T-cell (primary cell): ENCODE measurements around the gene SNPH. TPM values are rescaled to one million over a fixed set of nuclear protein-coding genes. Genes with fewer than 3 reads are reported as not detected.
"Not testable (repeated sequence)": the region's sequence is repeated elsewhere in the genome, so short reads cannot be mapped to it uniquely, and the experiment has no call there.

Experiments used
- ATAC-seq, 4 experiments: fragments of 200-7000 bp in 3 of 4; fragments of 150-1000 bp in 1 of 4; cut with Tn5 transposase; replicated peaks in 1 of 4; 1 replicate in 3 of 4; 2 replicates in 1 of 4; pipeline ENCODE4 v1.10.0; 2021; ENCODE audit warnings: moderate library complexity in 3 of 4, mild to moderate bottlenecking in 2 of 4, moderate number of reproducible peaks in 1 of 4
- CTCF ChIA-PET, 2 donors: fragments of 300-600 bp; sonication (Branson Sonifier 250); formaldehyde crosslinking; loops; one replicate each; lab custom pipeline; 2022; ENCODE audit warnings: antibody characterized with exemption in 2 of 2; lab: Charles Lee
- POLR2A ChIA-PET, 2 donors: fragments of 300-600 bp; sonication (Branson Sonifier 250); formaldehyde crosslinking; loops; one replicate each; lab custom pipeline; 2022; ENCODE audit warnings: antibody characterized with exemption in 2 of 2; lab: Charles Lee
- DNase-seq, 35 experiments: peaks; one replicate each; pipeline versions ENCODE4 v3.0.0 to v3.0.0-alpha.2; 2013 to 2023
- H3K27ac ChIP-seq: one replicate; pipeline ENCODE4 v1.5.1; 2013; ENCODE audit warnings: low read length
- H3K27me3 ChIP-seq, 2 experiments: replicated peaks in 1 of 2; 1 replicate in 1 of 2; 2 replicates in 1 of 2; pipeline versions ENCODE4 v1.6.1 to v1.7.0; 2013; ENCODE audit warnings: low read length in 1 of 2, mixed read lengths in 1 of 2; ENCODE audit not compliant: control insufficient read depth in 2 of 2, insufficient read depth in 2 of 2; ENCODE audit errors: extremely low read depth in 1 of 2
- H3K36me3 ChIP-seq, 2 donors: 1 replicate in 1 of 2; 2 replicates in 1 of 2; pipeline versions ENCODE4 v1.6.1 to v1.7.0; 2013; ENCODE audit warnings: low read length in 1 of 2; ENCODE audit not compliant: control insufficient read depth in 2 of 2, insufficient read depth in 1 of 2; ENCODE audit errors: extremely low read depth in 1 of 2
- H3K4me1 ChIP-seq, 2 experiments: 1 replicate in 1 of 2; 2 replicates in 1 of 2; pipeline versions ENCODE4 v1.6.1 to v1.7.0; 2013; ENCODE audit warnings: low read length in 2 of 2, mixed read lengths in 1 of 2; ENCODE audit not compliant: insufficient read depth in 2 of 2, control insufficient read depth in 1 of 2; ENCODE audit errors: extremely low read depth in 1 of 2
- H3K4me3 ChIP-seq, 2 donors: 1 replicate in 1 of 2; 2 replicates in 1 of 2; pipeline versions ENCODE4 v1.5.1 to v1.7.0; 2013; ENCODE audit warnings: mild to moderate bottlenecking in 2 of 2, low read length in 1 of 2, moderate library complexity in 1 of 2; ENCODE audit not compliant: control insufficient read depth in 1 of 2; ENCODE audit errors: extremely low read depth in 1 of 2
- H3K9me3 ChIP-seq: 2 replicates; pipeline ENCODE4 v1.7.0; 2013
- H3K27ac Mint-ChIP-seq, 2 donors: one replicate each; pipeline ENCODE4 v1.8.0; 2020 to 2021; ENCODE audit warnings: mild to moderate bottlenecking in 2 of 2, mixed read lengths in 2 of 2
- H3K27me3 Mint-ChIP-seq, 2 donors: one replicate each; pipeline ENCODE4 v1.8.0; 2021 to 2022; ENCODE audit warnings: mixed read lengths in 2 of 2
- H3K36me3 Mint-ChIP-seq: one replicate; pipeline ENCODE4 v1.8.0; 2021; ENCODE audit warnings: mixed read lengths
- H3K4me1 Mint-ChIP-seq, 3 donors: one replicate each; pipeline ENCODE4 v1.8.0; 2020 to 2022; ENCODE audit warnings: mixed read lengths in 3 of 3, mild to moderate bottlenecking in 1 of 3
- H3K4me3 Mint-ChIP-seq, 3 donors: one replicate each; pipeline ENCODE4 v1.8.0; 2020 to 2022; ENCODE audit warnings: mild to moderate bottlenecking in 3 of 3, mixed read lengths in 3 of 3, moderate library complexity in 3 of 3
- H3K9me3 Mint-ChIP-seq, 3 donors: one replicate each; pipeline ENCODE4 v1.8.0; 2020 to 2022; ENCODE audit warnings: mixed read lengths in 3 of 3
- WGBS: methylation state at CpG from one replicate; pipeline ENCODE4 v1.1.5; 2013; ENCODE audit warnings: missing lambda C conversion rate; ENCODE audit not compliant: insufficient coverage; 5-methylcytosine and 5-hydroxymethylcytosine counted together
- total RNA-seq, 35 experiments: library from RNA in 6 of 35; stranded (reverse) in 6 of 35; fragments of 120-200 nt in 1 of 35; gene quantifications; one replicate each; pipeline versions ENCODE4 v1.2.1 to v1.2.4 and lab custom pipeline; 2013 to 2026

SNPH gene, protein sequence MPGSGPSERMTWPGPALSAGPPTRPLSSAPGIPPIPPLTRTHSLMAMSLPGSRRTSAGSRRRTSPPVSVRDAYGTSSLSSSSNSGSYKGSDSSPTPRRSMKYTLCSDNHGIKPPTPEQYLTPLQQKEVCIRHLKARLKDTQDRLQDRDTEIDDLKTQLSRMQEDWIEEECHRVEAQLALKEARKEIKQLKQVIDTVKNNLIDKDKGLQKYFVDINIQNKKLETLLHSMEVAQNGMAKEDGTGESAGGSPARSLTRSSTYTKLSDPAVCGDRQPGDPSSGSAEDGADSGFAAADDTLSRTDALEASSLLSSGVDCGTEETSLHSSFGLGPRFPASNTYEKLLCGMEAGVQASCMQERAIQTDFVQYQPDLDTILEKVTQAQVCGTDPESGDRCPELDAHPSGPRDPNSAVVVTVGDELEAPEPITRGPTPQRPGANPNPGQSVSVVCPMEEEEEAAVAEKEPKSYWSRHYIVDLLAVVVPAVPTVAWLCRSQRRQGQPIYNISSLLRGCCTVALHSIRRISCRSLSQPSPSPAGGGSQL
- total RNA-seq = 10 to 100 TPM; 12.9 to 29.8 (median 23.4) TPM
- 7.4 TPM for total RNA-seq (2013)
- 4.4 to 76.9 (median 39.0) reads per million in 29 experiments for total RNA-seq (lab: John Stamatoyannopoulos, UW)

DNA sequence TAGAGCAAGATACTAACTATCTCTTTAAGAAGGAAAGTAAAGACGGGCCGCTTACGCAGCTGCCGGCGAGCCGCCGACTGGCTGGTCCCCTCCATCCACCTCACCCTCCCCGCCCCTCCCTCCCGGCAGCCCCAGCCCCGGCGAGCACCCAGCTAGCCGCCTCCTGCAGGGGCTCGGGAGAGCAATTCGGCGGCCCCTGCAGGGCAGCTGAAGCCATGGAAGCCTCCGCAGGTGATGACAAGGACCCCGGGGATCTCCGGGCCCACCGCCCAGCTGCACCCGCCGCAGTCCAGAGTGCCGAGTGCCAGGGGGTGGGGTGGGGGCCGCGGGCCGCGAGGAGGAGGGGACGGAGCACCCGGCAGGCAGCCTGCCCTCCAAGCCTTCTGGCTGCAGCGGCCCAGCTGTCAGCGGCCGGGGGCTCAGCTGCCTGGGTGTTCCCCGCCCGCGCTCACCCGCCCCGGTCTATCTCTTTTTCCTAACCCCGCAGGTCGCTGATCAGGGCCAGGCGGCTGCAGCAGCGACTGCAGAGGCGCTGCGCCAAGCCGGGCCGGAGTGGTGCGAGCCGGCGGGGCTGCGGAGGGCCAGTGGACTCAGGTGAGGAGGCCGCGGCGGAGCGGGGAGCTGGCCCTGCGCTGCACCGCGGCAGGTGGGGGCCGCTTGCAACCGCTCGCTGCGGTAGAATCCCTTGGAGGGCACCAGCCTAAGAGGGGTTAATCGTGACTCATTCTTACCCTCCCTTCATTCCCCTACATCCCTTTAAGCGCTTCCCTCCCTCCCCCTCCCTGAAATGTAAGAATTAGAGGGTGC lies at the start of gene SNPH:
Gene SNPH, plus strand, starts transcription at position 128 of the 807 bp plus-strand sequence. CDS start 29,946 bp downstream, outside the sequence.
- CTCF ChIA-PET = interaction anchor here in 1 of 2 donors (0.6 to 1.1 kb wide), 3 partner anchors 12 to 148 kb away, joined by 3 read pairs; no protein-coding TSS in a partner anchor
- Mint-ChIP-seq H3K27me3 (no peaks in the 10 kb centered on the region), H3K27ac (peak within 1 kb of the TSS; percentile 96 to 98), H3K36me3 (peaks cover 3% of the 10 kb centered on the region), H3K4me3 (peak within 1 kb of the TSS; percentile 85 to 90 (median 86)), H3K9me3 (no peaks in the 10 kb centered on the region), H3K4me1 (peaks cover 70 to 76% (median 71%) of the 10 kb centered on the region in 3 donors)
- Histone ChIP-seq H3K27ac (peak within 1 kb of the TSS; percentile 77), H3K36me3 (peaks cover 0 to 3% of the 10 kb centered on the region in 2 donors), H3K4me3 (peak within 1 kb of the TSS; percentile 58 to 61), H3K27me3 (no peaks in the 10 kb centered on the region), H3K9me3 (no peaks in the 10 kb centered on the region), H3K4me1 (peaks cover 8 to 42% of the 10 kb centered on the region in 2 experiments)
- under 1% methylated on average over 48 of the region's 61 CpGs for WGBS
- ATAC-seq (peak; percentile 91 to 93 (median 92)), DNase-seq (peak; percentile 44 to 84 (median 68))
- POLR2A ChIA-PET = interaction anchor here in 1 of 2 donors (0.6 to 0.7 kb wide), 3 partner anchors 34 to 493 kb away, joined by 3 to 5 read pairs (median 4); no protein-coding TSS in a partner anchor

DNA sequence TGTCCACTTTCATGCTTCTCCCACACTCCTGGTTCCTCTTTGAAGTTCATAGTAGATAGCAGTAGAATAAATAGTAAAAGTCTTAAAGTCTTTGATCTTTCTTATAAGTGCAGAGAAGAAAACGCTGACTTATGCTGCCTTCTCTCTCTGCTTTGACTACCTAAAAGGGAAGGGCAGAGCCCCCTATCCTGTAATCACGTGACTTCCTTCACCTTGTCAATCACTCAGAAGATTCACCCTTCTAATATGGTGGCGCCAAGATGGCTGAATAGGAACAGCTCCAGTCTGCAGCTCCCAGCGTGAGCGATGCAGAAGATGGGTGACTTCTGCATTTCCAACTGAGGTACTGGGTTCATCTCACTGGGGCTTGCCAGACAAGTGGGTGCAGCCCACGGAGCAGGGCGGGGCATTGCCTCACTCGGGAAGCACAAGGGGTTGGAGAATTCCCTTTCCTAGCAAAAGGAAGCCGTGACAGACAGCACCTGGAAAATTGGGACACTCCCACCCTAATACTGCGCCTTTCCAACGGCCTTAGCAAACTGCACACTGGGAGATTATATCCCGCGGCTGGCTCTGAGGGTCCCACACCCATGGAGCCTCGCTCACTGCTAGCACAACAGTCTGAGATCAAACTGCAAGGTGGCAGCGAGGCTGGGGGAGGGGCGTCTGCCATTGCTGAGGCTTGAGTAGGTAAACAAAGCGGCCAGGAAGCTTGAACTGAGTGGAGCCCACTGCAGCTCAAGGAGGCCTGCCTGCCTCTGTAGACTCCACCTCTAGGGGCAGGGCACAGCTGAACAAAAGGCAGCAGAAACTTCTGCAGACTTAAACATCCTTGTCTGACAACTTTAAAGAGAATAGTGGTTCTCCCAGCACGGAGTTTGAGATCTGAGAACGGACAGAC lies 49.3 kb upstream of the SNPH start:
- peaks cover 38 to 50% (median 50%) of the 10 kb centered on the region in 3 donors for H3K4me1 Mint-ChIP-seq
- H3K36me3 ChIP-seq, H3K27me3 ChIP-seq, H3K9me3 Mint-ChIP-seq, H3K4me3 ChIP-seq, ATAC-seq, H3K36me3 Mint-ChIP-seq, H3K27ac ChIP-seq, H3K9me3 ChIP-seq, POLR2A ChIA-PET: not testable (repeated sequence)
- peaks cover 6 to 24% of the 10 kb centered on the region in 2 experiments for H3K4me1 ChIP-seq
- CTCF ChIA-PET = interaction anchor here in 1 of 2 donors (0.6 kb wide), 1 partner anchor 293 kb away, joined by 3 read pairs; no protein-coding TSS in a partner anchor
- 80% methylated on average over 11 of the region's 19 CpGs for WGBS
- peak in 14 of 35 experiments; percentile 12 to 59 (median 29) for DNase-seq
- H3K27me3 Mint-ChIP-seq = peaks cover 5 to 13% of the 10 kb centered on the region in 2 donors
- peak overlapping the region; percentile 74 to 85 for H3K27ac Mint-ChIP-seq
- H3K4me3 Mint-ChIP-seq = peak overlapping the region in 1 of 3 donors; percentile 66

DNA sequence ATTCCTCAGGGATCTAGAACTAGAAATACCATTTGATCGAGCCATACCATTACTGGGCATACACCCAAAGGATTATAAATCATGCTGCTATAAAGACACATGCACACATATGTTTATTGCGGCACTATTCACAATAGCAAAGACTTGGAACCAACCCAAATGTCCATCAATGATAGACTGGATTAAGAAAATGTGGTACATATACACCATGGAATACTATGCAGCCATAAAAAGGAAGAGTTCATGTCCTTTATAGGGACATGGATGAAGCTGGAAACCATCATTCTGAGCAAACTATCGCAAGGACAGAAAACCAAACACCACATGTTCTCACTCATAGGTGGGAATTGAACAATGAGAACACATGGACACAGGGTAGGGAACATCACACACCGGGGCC lies 43.3 kb upstream of the SNPH start:
- H3K9me3 ChIP-seq, H3K36me3 ChIP-seq, H3K9me3 Mint-ChIP-seq, H3K27ac ChIP-seq, DNase-seq, H3K4me3 Mint-ChIP-seq, ATAC-seq, CTCF ChIA-PET, H3K27ac Mint-ChIP-seq, POLR2A ChIA-PET, H3K4me3 ChIP-seq, H3K36me3 Mint-ChIP-seq: not testable (repeated sequence)
- WGBS = no CpG with 5 or more reads among the region's 4 CpGs
- Mint-ChIP-seq H3K27me3 (peaks cover 0 to 10% of the 10 kb centered on the region in 2 donors), H3K4me1 (peaks cover 11 to 29% (median 13%) of the 10 kb centered on the region in 3 donors)
- peaks cover 4 to 13% of the 10 kb centered on the region in 2 experiments for H3K27me3 ChIP-seq
- H3K4me1 ChIP-seq = peaks cover 4 to 16% of the 10 kb centered on the region in 2 experiments

DNA sequence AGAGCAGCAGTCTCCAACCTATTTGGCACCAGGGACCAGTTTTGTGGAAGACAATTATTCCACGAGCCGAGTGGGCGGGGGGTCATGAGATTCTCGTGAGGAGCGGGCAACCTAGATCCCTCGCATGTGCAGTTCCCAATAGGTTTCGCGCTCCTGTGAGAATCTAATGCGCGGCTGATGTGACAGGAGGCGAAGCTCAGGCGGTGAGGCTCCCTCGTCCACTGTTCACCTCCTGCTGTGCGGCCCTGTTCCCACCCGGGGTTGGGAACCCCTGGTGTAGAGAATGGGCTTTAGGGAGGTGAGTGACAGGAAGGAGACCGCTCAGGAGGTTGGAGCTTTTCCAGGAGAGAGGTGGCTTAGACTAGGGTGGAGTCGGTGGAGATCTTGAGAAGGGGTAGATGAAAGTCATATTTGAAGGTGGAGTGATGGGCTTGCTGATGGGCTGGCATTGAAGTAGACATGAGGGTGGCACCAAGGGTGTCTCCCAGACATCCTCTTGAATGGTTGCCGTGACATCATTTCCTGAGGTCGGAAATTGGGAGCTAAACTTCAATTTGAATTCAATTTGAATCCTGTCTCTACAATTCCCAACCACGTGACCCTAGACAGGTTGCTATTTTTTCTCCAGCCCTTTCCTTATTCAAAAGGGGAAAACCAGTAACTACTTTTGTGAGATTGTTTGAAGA lies 41.7 kb upstream of the SNPH start:
- no peaks in the 10 kb centered on the region for H3K36me3 ChIP-seq
- DNase-seq (peak in 2 of 35 experiments; percentile 8 to 39), ATAC-seq (no peak)
- H3K4me3 Mint-ChIP-seq = peak overlapping the region; percentile 1 to 86 (median 62)
- no peak overlapping the region for H3K27ac ChIP-seq
- H3K4me1 ChIP-seq = peaks cover 4 to 16% of the 10 kb centered on the region in 2 experiments
- peak overlapping the region in 1 of 2 donors; percentile 55 for H3K27ac Mint-ChIP-seq
- peaks cover 3 to 9% of the 10 kb centered on the region in 2 donors for H3K27me3 Mint-ChIP-seq
- H3K4me1 Mint-ChIP-seq = peaks cover 9 to 23% (median 11%) of the 10 kb centered on the region in 3 donors
- no peaks in the 10 kb centered on the region for H3K36me3 Mint-ChIP-seq
- ChIA-PET CTCF (no interaction called here), POLR2A (no interaction called here)
- H3K4me3 ChIP-seq = no peak overlapping the region
- H3K9me3 ChIP-seq = no peaks in the 10 kb centered on the region
- 91% methylated on average over 19 of the region's 20 CpGs for WGBS
- H3K27me3 ChIP-seq = peaks cover 14 to 16% of the 10 kb centered on the region in 2 experiments
- H3K9me3 Mint-ChIP-seq = peaks cover 0 to 4% (median 0%) of the 10 kb centered on the region in 3 donors

DNA sequence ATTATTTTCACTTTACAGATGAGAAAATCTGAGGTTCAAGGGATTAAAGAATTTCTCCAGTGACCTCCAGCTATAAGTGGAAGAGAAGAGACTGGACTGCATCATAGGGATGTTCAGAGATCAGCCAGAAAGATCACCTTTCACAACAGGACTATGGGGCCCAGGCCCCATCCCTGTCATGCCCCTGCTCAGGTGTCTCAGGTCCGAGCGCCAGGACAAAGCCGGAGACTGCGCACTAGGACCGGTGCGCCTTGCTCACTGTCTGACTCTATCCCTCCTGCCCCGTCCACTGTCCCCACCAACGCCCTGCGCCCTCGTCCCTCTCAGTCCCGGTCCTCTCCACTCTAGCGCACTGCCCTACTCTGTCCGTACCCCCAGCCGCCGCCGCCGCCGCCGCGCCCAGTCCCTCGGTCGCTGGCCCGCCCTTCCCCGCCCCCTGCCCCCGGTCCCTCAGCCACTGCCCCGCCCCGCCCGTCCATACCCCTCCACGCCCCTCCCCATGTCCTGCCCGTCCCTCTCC lies 40.8 kb upstream of the SNPH start:
- CTCF ChIA-PET = no interaction called here
- peak in 3 of 4 experiments; percentile 33 to 36 (median 35) for ATAC-seq
- POLR2A ChIA-PET = interaction anchor here in 1 of 2 donors (0.8 kb wide), 1 partner anchor 877 kb away, joined by 3 read pairs; the partner anchor contains the start of gene STK35

More for the DNA sequence above, 40.8 kb upstream of the SNPH start:
- Mint-ChIP-seq H3K27me3 (peaks cover 8 to 17% of the 10 kb centered on the region in 2 donors), H3K36me3 (no peaks in the 10 kb centered on the region), H3K9me3 (peaks cover 0 to 4% (median 0%) of the 10 kb centered on the region in 3 donors), H3K4me3 (peak overlapping the region; percentile 67 to 86 (median 75)), H3K4me1 (peaks cover 9 to 23% (median 11%) of the 10 kb centered on the region in 3 donors), H3K27ac (peak overlapping the region; percentile 36 to 69)
- Histone ChIP-seq H3K4me1 (peaks cover 4 to 16% of the 10 kb centered on the region in 2 experiments), H3K36me3 (no peaks in the 10 kb centered on the region), H3K27me3 (peaks cover 16 to 19% of the 10 kb centered on the region in 2 experiments), H3K9me3 (no peaks in the 10 kb centered on the region), H3K4me3 (peak overlapping the region in 1 of 2 donors; percentile 32), H3K27ac (no peak overlapping the region)
- 23% methylated on average over 11 of the region's 30 CpGs for WGBS
- DNase-seq = peak in 1 of 35 experiments; percentile 33
